Bone marrow (tissue), 2 donors: ENCODE results near the gene ARID1B.

Experiments
- DNase-seq, 2 donors: peaks; one replicate each; lab custom pipeline; 2025; lab: John Stamatoyannopoulos, UW

ARID1B gene

DNA sequence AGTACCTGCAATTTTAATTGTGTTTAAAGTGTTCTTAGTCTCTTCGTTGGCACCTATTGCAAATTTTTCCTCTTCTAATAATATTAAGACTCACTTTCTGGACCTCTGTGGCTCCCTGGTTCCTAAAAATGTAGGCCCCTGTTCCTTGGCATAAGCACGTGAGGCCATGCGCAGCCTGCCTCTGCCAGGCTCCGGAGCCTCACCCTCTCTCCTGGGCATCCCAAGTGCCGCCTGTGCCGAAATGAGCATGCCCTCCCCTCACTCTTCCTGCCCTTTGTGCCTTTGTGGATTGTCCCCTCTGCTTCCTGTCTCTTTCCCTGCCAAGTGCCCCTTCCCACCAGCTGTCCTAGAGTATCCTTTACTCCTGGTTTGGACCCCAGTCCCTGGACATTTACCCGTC lies 300.1 kb downstream of the ARID1B start:
- DNase-seq = no peak

DNA sequence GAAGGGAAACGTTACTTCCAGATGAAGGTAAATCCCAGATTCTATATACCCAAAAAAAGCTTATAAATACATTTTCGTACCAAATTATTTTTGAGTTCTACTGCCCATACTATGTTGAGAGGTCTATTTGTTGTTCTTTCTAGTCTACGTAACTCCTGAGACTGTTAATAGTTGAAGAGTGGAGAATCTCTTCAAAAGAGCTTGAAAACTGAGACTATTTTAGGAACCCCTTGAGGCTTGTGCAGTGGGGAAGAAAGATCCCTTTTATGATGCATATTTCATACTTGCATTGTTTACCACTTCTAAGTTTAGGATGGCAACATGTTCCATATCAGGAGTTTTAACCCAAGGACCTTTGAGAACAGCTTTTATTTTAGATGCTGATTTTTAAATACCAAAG lies 301.1 kb downstream of the ARID1B start:
- no peak for DNase-seq

DNA sequence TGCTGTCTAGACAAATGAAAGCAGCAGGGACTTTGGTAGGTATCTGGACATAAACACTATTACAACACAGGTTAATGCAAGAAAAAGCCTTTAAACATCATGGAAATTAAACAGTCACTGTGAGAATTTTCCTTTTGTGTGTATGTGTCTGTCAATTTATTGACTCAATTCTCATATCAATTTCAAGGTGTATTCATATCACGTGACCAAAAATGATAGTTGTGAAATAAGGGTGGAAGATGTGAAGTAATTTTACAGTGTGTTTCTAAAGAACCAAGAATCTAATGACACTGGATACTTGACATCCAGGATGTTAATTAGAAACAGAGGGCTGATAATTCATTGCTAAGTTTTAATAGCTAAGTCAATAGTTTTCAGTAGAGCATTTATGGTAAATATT lies 302.1 kb downstream of the ARID1B start:
- no peak for DNase-seq

DNA sequence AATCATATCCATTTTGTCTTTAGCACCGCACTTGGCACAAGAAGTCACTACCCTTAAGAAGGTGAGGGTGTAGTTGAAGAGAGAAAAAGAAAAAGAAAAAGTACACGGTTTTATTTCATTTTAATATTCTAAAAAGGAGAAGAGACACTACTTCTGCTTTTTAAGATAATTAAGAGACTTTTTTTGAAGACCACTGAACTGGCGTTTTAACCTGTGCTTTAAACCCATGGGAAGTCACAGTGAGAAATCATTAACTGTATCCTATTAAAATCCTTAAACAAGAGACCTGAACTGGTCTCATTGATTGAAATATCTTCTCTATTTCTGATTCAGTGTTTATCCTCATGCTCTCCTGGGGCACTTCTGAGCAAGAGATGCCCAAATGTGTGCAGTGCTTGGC lies 302.6 kb downstream of the ARID1B start:
- peak in 1 of 2 donors; percentile 40 for DNase-seq

DNA sequence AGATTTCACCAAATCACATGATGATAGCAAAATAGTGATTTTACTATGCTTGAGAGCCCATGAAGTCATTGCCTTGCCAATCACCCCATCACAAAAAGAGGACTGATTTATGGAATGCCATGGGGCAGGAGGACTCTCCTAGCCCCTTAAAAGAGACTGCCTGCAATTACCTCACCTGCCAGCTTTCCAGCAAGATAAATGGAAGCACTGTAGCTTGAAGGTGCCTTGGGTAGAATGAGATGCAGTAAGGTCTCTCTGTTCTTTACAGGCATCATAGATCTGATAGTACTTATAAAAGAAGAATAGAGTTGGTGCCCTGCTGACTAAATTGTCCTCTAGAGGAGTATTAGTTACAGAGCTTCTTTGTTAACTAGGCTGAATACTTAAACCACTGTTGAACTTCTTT lies 303.8 kb downstream of the ARID1B start:
- DNase-seq = no peak

DNA sequence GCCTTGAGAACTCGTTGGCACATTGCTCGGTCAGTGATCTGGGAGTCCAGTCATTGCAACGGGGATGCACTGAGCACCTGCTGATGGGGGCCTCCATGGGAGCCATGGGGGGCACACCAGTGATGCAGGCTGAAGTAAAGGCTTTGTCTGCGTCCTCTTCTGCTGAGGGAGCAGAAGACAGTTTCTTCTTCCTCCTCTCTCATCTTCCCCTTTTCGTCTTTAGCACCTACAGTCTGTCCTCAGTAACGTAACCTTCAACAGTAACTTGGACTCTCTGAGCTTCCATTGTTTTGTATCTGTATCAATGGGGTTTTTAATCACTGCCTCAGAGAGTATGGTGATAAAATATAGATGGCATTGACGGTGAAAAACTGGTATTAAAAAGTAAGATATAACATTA lies 306.2 kb downstream of the ARID1B start:
- no peak for DNase-seq

DNA sequence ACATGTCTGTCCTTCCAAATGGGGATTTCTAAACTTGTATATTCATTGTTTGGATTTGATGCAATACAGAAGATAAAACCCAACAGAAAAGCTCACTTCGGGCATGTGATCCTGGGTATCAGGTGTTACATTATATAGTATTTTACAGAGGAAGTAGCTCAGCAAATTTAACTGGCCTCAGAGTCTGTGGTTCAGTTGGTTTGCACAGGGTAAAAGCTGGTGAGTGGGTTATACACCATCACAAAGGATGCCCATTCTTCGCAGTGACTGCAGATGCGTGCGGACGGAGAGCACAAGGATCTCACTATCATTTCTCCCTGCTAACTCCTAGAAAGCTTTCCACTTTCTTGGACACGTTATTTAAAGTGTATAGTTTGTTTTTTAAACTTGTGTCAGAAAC lies 309.5 kb downstream of the ARID1B start:
- DNase-seq = no peak

DNA sequence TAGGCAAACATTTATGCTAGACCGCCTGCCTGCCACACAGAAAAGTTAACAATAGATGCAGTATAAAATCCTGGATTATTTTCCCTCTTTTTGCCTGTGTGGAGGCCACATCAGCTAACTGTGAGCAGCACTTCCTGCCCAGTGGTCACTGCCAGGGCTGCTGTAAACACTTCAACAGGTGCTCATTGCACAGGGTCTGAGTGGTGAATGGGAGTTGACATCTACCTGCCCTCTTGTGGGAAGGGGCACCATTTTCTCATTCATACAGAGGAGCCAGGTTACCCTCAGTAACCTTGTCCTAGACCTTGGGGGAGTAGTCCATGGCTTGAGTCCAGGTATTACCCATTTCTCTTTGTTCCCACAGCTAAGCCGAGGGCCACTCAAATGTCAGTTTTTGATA lies 310.8 kb downstream of the ARID1B start:
- DNase-seq = no peak

DNA sequence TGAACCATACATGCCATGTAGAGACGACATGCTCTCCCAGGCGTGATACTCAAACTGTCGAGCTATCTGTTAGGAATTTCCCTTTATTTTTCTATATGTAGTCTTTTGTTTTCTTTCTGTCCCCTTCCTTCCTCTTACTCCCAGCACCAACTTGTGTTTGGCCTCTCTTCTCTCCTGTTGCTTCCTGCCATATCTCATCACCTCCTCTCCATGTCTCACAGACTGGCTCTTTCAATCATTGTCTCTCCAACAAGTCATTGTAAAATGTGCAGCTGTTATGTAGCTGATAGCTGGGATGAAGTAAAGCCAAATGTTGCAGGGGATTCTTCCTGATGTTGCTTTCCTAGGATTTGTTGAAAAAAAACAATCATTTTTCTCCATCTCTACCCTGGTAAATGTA lies 311.7 kb downstream of the ARID1B start:
- no peak for DNase-seq

DNA sequence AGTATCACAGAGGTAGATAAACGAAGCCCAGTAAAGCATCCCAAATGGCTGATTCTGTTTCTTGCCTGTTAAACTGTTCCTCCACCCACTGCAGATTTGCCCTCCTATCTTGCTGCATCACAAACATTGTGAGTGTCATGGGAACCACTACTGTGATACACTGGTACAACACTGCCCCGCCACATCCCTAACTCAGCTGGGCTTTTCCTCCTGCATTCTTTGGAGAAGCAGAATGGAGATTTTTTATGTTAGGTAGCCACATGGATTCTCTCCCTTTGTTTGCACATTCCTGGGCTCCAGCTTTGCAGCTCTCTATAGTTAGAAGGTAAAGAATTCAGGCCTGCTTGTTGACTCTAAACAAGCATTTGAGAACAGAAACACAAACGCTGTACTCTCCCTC lies 312.1 kb downstream of the ARID1B start:
- DNase-seq = no peak

DNA sequence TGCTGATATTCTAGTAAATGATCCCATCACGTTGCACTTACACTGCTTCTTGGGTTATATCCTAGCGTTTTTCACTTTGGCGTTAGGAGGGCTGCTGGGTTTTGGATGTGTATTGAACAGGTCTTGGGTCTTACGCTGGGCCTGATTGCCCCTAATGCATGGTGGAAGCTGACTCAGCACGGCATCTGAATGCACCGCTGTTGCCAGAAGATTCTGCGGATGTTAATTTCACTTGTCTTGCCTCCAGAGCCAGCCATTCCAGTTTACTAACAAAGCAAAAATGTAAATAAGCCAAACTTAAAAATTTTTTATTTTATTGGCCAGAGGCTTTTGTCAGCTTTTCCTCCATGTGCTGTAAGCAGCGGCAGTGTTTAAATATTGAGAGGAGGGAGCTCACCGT lies 312.7 kb downstream of the ARID1B start:
- DNase-seq = no peak

DNA sequence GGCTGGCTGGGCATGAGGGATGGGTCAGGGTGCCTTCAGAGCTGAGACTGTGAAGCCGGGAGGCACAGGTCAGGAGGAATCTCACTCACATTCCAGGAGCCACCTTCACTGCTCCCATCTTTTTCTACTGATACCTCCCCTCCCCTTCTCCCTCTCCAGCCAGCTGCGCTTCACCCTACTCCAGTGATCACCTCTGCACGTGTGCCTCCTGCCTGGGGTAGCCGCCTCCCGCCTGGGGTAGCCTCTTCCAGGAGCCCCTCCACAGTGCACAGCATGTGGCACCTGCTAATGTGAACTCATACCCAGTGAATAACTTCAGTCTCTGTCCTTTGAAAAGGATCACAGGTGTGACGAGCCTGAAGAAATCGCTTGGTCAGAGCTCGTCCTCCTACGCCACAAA lies 313.6 kb downstream of the ARID1B start:
- DNase-seq = no peak

DNA sequence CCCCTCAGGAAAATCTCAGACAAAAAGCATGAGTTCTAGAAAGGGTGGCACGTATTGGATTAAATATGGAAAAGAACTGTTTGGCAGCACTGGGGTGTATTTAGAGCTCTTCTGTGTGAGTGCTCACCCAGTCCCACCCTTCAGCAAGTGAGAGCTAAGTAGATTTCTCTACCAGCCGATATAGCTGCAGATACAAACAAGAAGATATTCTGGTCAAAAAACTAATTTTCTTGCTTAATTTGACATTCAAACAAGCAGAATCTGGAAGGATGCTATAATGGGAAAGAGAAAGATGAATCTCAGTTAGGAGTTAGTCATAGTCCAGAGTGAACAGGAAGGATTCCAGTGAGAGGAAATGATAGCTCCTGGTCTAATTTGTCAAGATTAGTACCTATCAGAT lies 314.1 kb downstream of the ARID1B start:
- DNase-seq = no peak

DNA sequence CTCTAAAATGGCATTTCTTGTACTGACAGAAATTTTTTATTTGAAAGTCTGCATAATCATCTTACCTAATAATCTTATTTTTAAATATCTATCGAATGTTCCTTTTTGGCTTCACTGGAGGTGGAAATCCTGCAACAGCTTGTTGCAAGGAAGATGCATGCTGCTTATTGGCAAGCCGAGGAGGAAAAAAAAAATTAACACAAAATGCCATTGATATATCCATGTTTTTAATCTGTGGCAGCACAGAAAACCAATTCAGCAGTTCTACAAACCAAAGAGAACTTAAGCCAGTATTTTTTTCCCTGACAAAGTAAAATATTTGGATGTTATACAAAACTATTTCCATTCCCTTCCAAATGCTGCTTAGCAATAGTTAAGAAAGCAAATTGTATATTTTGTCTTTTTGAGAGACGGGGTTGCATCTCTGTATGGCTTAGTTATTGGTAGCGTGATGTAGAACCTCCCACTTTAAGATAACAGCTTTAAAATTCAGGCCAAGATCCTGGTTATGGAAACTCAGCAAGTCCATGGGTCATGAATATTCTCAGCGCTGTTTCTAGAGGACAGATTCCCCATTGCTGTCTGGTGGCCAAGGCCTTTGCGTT lies 314.8 kb downstream of the ARID1B start:
- no peak for DNase-seq

DNA sequence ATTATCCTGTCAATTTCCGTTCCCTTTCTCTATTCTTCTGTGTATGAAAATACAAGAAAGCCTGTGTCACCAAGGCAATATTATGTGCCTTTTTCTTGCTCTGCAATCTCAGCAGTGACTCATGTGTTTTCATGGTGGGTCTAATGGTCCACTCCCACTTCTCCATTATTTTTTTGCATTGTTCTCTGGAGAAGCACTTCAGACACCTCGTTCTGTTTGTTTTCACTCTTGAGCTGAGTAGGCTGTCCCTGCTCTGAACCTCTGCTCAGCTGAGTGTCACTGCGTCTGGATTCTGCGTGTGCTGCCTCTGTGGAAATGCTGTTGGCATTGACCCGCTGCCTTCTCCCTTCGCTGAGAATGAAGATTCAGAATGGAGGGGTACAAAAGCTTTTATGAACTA lies 315.6 kb downstream of the ARID1B start:
- DNase-seq = no peak

DNA sequence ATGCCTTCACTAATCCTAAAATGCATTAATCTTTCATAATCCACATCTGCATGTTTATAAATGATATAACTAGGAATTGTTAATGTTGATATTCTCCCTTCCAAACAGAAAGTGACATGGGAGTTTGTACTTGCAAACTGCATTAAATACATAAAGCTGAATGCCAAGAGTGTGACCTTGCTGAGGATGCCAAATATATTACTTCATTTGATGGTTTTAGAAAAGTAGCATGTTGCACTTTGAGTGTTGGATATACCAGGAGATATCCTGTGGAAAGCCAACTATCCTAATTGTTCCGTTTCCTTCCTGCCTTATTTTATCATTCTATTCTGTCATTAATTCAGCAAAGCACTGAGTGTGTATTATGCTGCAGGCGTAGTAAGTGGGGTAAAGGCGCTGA lies 316.4 kb downstream of the ARID1B start:
- DNase-seq = no peak

DNA sequence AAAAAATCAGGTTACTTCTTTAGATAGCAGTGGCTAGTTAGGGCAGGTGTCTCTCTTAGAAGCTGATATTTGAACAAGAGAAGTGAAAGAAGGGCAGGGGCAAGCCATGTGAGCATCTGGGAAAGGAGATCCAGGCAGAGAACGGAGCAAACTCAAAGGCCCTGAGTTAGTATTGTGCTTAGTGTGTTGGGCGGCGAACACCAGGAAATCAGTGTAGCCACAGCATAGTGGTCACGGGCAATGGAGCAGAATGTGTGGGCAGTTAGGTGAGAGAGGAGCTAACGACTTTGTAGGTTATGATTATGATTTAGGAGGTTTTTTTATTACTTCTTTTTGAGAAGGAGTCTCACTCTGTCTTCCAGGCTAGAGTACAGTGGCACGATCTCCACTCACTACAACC lies 316.9 kb downstream of the ARID1B start:
- DNase-seq = no peak

DNA sequence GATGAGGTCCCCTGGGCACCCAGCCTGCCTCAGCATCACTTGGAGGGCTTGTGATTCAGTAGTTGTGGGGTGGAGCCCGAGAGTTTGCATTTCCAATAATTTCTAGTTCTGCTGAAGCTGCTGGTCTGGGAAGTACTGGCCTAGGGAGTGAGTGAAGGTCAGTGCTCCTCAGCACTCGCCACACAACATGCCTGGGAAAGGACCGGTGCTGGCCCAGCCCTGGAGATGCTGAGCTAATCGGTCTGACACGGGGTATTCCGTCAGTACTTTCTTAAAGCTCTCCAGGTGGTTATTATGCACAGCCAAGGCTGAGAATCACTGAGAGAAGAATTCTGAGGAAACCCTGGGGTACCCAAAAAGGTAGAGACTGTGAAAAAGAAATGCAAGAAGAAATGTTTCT lies 317.9 kb downstream of the ARID1B start:
- DNase-seq = no peak

DNA sequence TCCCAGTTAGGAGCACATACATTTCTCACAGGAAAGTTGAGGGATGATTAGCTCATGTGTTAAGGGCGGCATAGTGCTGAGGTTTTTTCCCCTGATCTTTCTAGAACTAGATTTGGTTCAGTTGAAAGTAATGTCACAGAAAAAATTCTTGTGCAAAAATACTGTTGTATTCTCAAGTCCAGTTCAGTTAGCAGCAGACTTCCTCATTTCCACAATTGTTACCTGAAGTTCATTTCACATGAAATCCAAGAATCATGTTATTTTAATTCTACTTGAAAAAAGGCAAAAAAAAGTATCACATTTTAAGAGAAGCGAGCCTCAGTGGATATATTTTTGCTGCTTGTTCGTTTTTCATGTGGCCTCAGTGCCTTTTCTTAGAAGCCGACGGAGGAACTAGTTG lies 318.4 kb downstream of the ARID1B start:
- no peak for DNase-seq

DNA sequence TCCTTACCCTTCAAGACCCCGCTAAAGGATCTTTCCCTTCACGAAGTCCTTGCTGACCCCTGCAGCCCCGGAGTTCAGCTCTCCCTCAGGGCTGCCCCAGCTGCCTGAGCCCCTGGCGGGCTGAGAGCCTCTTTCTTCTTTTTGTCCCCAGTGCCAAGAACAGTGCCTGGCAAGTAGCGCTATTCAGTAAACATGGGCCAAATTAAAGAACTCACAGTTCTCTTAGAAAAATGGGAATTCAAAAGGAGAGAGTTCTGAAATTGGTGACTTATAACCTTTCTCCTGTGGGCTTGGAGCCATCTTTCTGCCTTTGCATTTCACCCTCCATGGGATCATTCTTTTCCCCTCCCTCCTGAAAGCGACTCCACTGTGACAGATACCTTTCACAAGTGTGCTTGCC lies 318.9 kb downstream of the ARID1B start:
- no peak for DNase-seq

DNA sequence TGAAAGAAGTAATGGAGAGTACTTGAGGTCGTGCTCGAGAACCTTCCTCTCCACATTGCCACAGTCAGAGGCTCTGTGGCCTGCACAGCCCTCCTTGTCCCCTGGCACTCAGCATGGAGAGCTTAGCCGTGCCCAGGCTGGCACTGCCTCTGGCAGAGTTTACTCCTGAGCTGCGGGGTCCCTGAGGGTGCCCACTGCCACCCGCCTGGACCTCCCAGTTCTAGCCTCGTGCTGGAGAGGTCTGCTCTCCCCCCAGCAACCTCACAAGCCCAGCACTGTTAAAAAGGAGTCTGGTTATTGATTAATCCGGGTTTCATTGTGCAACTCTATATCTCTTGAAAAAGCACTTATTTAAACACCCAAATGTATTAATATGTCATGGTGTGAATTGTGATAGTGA lies 319.3 kb downstream of the ARID1B start:
- DNase-seq = no peak

DNA sequence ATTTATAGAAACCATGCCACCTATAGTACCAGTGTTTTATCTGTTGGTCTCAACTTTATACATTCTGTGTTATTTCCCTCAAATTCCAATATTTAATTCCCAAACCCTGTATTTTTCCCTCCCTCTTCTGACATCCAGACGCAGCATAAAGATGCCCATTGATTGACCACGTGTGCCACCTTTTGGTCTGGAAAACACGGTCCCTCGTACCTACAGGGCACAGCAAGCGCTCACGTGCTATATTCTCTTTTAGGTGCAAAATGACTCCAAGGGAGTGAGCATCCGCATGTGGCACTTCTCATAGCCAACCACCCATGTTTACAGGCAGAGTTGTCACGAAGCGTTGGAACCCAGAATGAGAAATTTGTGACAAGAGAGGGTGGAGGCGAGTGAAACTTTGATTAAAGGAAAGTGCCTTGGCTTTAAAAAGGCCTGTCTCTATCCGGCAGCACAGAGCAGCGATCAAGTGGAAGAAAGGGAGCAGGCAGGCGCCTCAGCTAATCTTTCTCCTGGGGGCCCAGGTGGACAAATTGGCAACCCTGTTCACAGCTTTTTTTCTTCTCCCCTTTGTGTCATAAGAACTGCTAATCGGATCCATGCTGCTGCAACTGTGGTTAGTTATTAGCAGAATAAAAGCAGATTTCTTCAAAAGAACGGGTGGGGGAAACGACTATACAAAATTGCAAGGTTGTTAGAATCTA lies 320.2 kb downstream of the ARID1B start:
- no peak for DNase-seq

DNA sequence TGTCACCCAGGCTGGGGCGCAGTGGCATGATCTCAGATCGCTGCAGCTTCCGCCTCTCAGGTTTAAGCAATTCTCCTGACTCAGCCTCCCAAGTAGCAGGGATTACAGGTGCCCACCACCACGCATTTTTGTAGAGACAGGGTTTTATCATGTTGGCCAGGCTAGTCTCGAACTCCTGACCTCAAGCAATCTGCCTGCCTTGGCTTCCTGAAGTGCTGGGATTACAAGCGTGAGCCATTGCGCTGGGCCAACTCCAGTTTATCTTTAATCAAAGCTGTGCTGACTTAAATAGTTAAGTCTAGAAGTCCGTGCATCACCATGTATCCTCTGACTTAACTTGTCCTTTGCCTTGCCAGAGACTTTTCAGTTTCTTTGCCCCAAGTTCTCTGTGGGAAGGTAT lies 321.8 kb downstream of the ARID1B start:
- DNase-seq = no peak

DNA sequence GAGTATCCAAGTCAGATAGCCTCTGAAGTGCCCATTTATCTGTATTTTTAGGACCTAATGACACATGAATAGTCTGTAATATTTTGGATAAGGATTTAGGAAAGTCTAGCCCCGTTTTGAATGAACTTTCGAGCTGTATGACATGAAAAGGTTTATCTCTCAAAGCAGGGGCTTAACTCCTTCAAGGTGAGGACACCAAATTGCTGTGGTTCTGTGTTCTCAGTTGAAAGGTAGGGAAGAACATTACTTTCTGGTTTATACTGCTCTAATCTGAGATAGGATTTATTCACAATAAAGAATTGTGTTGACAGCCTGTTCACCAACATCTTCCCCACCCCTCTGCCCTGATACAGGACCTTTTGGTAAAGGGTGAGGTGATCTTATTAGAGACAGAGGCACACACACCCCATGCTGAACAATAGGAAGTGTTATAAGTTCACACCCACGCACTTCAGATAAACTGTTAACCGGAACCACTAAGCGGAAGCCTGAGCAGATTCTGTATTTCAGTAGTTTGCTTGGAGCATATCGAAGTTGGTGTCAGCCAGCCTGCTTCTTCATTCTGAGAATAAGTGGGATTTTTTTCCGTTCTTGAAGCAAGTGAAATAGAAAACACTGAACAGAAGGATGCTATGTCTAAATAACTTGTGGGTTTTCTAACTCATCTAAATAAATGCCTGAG lies 322.9 kb downstream of the ARID1B start:
- DNase-seq = peak in 1 of 2 donors; percentile 86
